D721Med (cell line): ENCODE measurements around the gene CARD19.

Experiments
- DNase-seq: peaks from one replicate; pipeline ENCODE4 v3.0.0; 2011; ENCODE audit warnings: low spot score; ENCODE audit not compliant: insufficient read length
- FAIRE-seq: peaks from 2 replicates; lab custom pipeline; 2011; peaks lifted over from hg19 to GRCh38; lab: Jason Lieb, UNC
- CTCF ChIP-seq: IDR thresholded peaks from 2 replicates; pipeline ENCODE4 v1.5.1; 2012; ENCODE audit warnings: mild to moderate bottlenecking, control low read depth; ENCODE audit not compliant: insufficient read depth; ENCODE audit errors: missing control alignments

CARD19 gene

GRCh38 chr9:93133681-93134014 is 37.6 kb downstream of the CARD19 start:
- no peak for FAIRE-seq
- DNase-seq: peak; percentile 55
- TF ChIP-seq CTCF: no peak

GRCh38 chr9:93134015-93134739 is 38.2 kb downstream of the CARD19 start, which contains the start of gene NINJ1:
TSS of gene NINJ1 (minus strand) at chr9:93134251. CDS start at chr9:93134217, 34 bp downstream.
- DNase-seq: peak; percentile 96
- no peak for FAIRE-seq

GRCh38 chr9:93134740-93135444 is 38.9 kb downstream of the CARD19 start:
- DNase-seq (no peak), FAIRE-seq (no peak)
- no peak for TF ChIP-seq CTCF

More at GRCh38 chr9:93134015-93134739, 38.2 kb downstream of the CARD19 start, which contains the start of gene NINJ1:
- TF ChIP-seq CTCF: no peak

- no peak for FAIRE-seq
Measured at GRCh38 chr9:93136011-93136440, 40.0 kb downstream of the CARD19 start.

GRCh38 chr9:93137362-93137761 is 41.3 kb downstream of the CARD19 start:
- FAIRE-seq: no peak
- no peak for TF ChIP-seq CTCF
- DNase-seq: no peak

More at GRCh38 chr9:93136011-93136440, 40.0 kb downstream of the CARD19 start:
- TF ChIP-seq CTCF: no peak
- DNase-seq: no peak

GRCh38 chr9:93138171-93138764 is 42.3 kb downstream of the CARD19 start:
- FAIRE-seq: no peak
- DNase-seq: no peak
- TF ChIP-seq CTCF: no peak
